ENCODE results near the gene RASL10A.

RASL10A gene

DNA sequence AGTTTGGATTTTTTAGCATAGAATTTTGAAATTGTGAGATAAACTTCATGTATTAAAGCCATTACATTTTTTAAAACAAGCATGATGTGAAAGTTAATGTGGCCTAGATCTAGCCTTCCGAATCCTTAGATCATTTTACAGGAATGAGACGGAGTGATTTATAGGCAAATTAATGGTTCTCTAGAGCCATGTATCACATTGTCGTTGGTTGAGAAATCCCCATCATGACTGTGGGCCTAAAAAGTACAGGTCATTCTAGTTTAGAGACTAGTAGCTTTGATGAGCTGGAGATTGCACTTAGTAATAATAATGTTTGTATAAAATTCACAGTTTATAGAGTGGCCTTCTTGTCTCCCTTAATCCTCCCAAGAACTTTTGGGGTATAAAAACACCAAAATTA, 40.3 kb downstream of the RASL10A start:
- TF ChIP-seq POLR2AphosphoS5 (IDR thresholded peaks at IDR 0.05; ENCODE audit: low read depth, low read length) (no peak), TAF1 (IDR thresholded peaks at IDR 0.05; ENCODE audit: borderline replicate concordance, insufficient read depth, low read length) (no peak), SIN3A (IDR thresholded peaks at IDR 0.05; ENCODE audit: borderline replicate concordance, insufficient read depth, low read length) (no peak), FOXP2 (optimal IDR thresholded peaks at IDR 0.05; ENCODE audit: borderline replicate concordance, extremely low read depth, extremely low read length, insufficient read depth) (no peak), REST (IDR thresholded peaks at IDR 0.05; ENCODE audit: insufficient read depth in 1 of 2, low read depth in 2 of 2, low read length in 2 of 2) (no peak)

- no peak for TF ChIP-seq SIN3A (IDR thresholded peaks at IDR 0.05; ENCODE audit: borderline replicate concordance, insufficient read depth, low read length)
- TF ChIP-seq REST (IDR thresholded peaks at IDR 0.05; ENCODE audit: insufficient read depth in 1 of 2, low read depth in 2 of 2, low read length in 2 of 2): no peak
- TF ChIP-seq TAF1 (IDR thresholded peaks at IDR 0.05; ENCODE audit: borderline replicate concordance, insufficient read depth, low read length): no peak
- TF ChIP-seq FOXP2 (optimal IDR thresholded peaks at IDR 0.05; ENCODE audit: borderline replicate concordance, extremely low read depth, extremely low read length, insufficient read depth): no peak
- TF ChIP-seq POLR2AphosphoS5 (IDR thresholded peaks at IDR 0.05; ENCODE audit: low read depth, low read length): no peak
Measured at GRCh38 chr22:29272624-29273023, 42.9 kb downstream of the RASL10A start.

DNA sequence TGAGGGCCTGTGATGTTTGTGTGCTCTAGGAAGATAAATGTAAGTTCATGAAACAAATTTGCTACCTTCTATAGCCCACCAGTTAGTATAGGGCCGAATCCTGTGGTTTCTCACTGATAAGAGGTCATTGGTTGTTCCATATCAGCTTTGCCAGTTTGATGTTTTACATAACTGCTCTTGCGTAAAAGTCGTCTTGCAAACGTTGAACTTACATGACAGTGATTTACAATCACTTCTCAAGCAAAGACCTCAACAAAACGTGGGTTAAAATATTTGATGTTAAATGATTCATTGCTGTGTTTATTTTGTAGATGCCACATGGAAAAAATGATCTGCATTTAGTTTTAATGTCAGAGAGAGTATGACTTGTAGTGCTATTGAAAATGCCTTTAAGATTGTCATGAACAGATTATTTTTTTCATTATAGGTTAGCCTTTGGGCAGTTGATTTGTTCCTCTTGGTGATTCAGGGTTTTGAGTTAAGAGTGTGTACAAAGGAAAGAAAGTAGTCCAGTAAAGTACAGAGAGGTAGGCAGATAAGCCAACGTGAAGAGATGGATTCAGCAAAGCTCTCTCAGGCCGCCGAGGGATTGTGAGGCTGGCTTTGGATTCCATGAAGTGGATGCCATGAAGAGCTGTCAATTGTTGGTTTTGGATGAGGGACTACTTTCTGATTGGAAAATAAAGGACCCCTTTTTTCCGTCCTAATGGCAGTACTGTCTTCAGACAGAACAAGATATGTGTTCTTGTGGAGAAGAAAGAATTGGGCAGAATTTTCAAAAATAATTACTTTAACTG, 44.8 kb downstream of the RASL10A start:
- no peak for TF ChIP-seq POLR2AphosphoS5 (IDR thresholded peaks at IDR 0.05; ENCODE audit: low read depth, low read length)
- TF ChIP-seq REST (IDR thresholded peaks at IDR 0.05; ENCODE audit: insufficient read depth in 1 of 2, low read depth in 2 of 2, low read length in 2 of 2): no peak
- TF ChIP-seq FOXP2 (optimal IDR thresholded peaks at IDR 0.05; ENCODE audit: borderline replicate concordance, extremely low read depth, extremely low read length, insufficient read depth): no peak
- no peak for TF ChIP-seq TAF1 (IDR thresholded peaks at IDR 0.05; ENCODE audit: borderline replicate concordance, insufficient read depth, low read length)
- TF ChIP-seq SIN3A (IDR thresholded peaks at IDR 0.05; ENCODE audit: borderline replicate concordance, insufficient read depth, low read length): no peak

DNA sequence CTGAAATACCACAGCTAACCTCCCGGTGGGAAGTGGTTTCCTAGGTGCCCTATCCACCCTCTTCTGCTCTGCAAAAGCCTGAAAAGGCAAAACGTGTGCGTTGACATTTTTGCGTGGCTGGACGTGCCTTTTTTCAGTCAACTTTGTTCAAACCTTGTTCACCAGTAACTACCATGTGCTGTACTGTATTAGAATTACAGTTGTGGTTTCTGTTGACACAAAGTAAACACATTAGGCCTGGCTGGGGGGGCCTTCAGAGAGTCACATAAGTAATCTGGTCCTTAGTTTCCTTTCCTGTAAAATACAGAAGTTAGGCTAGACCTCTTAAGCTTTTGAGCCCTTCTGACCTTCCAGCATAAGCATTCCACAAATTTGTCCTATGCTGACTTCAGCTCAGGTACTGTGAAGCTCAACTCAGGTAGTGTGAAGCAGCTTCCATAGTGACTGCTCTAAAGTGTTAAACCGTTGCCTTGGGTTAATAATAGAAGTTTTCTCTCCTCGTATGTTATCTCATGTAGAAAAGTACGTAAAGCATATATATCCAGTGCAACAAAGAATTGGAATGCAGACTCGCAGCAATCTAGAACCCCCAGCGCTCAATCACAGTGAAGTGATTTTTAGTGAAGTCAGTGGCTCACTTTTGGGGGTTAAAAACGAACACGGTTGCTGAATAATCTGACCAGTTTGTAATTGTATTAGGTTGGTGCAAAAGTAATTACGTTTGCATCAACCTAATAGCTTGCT, 45.6 kb downstream of the RASL10A start:
- TF ChIP-seq SIN3A (IDR thresholded peaks at IDR 0.05; ENCODE audit: borderline replicate concordance, insufficient read depth, low read length): no peak
- TF ChIP-seq POLR2AphosphoS5 (IDR thresholded peaks at IDR 0.05; ENCODE audit: low read depth, low read length): peak; percentile 44; the same call in 1 of the 2 replicates
- no peak for TF ChIP-seq TAF1 (IDR thresholded peaks at IDR 0.05; ENCODE audit: borderline replicate concordance, insufficient read depth, low read length)

DNA sequence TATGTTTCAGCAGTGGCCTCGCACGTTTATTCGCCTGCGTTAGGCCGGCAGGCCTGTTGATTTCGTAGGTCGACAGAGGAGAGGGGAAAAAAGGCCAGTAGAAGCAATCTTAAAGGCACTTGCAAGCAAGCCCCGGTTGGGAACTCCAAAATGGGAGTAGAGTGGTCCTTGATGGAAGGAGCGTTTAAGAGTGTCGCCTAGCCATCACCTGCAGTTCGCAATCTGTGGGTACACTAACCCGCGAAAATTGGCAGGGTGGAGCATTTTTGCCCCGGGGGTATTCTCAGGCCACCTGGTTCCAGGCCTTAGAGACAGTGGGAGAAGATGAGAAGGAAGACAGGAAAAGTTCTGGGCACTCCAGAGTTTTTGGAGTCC, 46.3 kb downstream of the RASL10A start:
- TF ChIP-seq FOXP2 (optimal IDR thresholded peaks at IDR 0.05; ENCODE audit: borderline replicate concordance, extremely low read depth, extremely low read length, insufficient read depth): no peak

Measured in PFSK-1 (cell line).